ENCODE data around the gene GPS1.

The GPS1 gene

DNA sequence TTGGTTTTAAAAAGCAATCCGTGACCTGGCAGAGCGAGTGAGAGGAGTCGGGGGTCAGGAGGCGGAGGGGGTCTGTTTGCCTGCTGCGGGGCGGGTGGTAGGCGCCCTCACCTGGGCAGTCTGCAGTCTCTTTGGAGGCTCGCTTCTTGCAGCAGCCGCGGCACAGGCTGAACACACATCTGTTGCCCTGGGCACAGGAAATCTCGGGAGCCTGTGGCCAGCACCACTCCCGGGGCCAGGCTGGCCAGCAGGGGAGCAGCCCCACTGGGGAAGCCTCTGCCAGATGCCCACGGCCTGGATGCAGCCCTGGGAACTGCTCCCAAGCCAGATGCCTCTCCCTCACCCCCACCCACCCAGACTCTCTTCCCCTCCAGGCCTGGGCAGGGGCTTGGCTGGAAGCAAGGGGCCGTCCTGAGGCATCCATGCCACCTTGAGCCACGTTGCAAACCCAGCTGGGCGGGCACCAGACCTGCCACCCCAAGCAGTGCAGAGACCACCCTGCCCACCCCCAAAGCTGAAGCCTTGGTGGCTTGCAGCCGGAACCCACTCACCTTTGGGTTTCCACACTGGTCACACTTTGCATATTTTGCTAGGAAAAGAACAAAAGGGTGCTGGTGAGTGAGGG lies 6.6 kb downstream of the GPS1 start:
- TF ChIP-seq, protein P1, sequence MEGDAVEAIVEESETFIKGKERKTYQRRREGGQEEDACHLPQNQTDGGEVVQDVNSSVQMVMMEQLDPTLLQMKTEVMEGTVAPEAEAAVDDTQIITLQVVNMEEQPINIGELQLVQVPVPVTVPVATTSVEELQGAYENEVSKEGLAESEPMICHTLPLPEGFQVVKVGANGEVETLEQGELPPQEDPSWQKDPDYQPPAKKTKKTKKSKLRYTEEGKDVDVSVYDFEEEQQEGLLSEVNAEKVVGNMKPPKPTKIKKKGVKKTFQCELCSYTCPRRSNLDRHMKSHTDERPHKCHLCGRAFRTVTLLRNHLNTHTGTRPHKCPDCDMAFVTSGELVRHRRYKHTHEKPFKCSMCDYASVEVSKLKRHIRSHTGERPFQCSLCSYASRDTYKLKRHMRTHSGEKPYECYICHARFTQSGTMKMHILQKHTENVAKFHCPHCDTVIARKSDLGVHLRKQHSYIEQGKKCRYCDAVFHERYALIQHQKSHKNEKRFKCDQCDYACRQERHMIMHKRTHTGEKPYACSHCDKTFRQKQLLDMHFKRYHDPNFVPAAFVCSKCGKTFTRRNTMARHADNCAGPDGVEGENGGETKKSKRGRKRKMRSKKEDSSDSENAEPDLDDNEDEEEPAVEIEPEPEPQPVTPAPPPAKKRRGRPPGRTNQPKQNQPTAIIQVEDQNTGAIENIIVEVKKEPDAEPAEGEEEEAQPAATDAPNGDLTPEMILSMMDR (IDR thresholded peaks at IDR 0.05; ENCODE audit: extremely low read depth, insufficient read depth, missing control alignments): no peak
- in situ Hi-C loops (cut with MboI; ENCODE audit: low pct_unique_long_range_greater_than_20kb, low sequenced_read_pairs, unreplicated experiment): no loop called here
- DNase-seq (ENCODE audit: low spot score): no peak

DNA sequence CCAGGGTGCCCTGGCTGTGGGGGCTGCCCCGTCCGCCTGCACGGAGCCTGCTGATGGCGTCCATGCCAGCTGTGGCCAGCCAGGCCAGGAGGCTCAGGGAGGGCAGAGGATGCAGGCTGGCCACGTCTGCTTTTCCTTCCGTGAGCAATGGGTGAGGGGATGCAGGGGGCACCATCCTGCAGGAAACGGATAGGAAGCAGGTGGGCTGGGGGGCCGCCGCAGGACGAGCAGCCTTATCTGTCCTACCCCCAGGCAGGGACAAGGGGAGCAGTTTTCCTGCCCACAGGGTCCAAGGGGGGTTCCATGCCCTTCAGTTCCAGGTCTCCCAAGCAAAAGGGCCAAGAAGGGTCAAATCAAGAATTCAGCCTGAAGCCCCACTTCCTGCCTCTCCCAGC lies 7.2 kb downstream of the GPS1 start:
- in situ Hi-C loops (cut with MboI; ENCODE audit: low pct_unique_long_range_greater_than_20kb, low sequenced_read_pairs, unreplicated experiment): no loop called here
- TF ChIP-seq, protein P1 (IDR thresholded peaks at IDR 0.05; ENCODE audit: extremely low read depth, insufficient read depth, missing control alignments): no peak
- DNase-seq (ENCODE audit: low spot score): no peak

DNA sequence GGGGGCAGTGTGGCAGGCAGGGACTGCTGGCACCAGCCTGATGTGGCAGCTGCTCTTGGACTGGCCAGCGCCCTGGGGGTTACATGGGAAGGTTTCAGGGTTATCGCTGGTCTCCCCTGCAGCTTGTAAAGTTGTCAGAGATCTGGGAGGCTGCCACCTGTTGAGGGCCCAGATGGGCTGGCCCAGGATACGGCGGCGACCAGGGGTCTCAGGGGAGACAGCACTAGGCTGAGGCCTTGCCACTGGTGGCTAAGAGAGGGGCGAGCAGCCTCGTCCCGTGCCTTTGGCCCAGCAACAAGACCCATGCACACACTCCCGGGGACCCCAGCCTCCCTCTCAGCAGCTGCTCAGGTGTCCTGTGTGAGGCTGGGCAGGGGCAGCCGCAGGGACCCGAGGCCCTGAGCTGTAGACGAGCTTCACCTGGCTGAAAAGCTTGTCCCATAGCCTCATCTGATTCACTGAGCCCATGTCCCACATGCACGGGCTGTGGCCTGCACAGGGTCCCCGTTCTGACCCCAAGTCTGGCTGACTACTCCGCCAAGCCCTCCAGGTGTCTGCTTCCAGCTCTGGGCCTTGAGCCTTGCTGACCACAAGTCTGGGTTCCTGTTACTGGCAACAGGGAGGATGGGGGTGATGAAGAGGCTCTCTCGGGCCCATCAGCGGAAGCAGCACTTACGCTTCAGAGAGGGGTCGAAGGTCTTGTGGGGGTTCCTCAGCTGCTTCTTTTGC lies 7.7 kb downstream of the GPS1 start:
- TF ChIP-seq, protein P1 (IDR thresholded peaks at IDR 0.05; ENCODE audit: extremely low read depth, insufficient read depth, missing control alignments): no peak
- DNase-seq (ENCODE audit: low spot score): no peak
- in situ Hi-C loops (cut with MboI; ENCODE audit: low pct_unique_long_range_greater_than_20kb, low sequenced_read_pairs, unreplicated experiment): no loop called here

DNA sequence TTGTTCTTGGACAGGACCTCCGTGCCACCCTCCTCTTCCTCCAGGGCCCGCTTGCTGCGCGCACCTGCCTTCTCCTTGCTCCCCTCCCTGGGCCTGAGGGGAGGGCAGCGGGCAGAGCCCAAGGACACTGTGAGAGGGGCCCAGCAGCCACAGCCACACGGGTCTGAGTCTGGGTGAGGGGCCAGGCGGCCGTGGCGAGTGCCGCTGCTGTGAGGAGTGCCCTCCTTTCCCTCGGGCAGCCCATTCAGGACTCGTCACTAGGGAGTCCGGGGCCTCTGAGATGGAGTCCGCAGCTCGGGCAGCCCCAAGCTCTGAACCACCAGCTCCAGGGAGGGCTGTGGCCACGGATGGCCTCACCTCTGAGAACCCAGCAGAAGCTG lies 8.3 kb downstream of the GPS1 start:
- DNase-seq (ENCODE audit: low spot score): no peak
- TF ChIP-seq, protein P1 (IDR thresholded peaks at IDR 0.05; ENCODE audit: extremely low read depth, insufficient read depth, missing control alignments): no peak
- in situ Hi-C loops (cut with MboI; ENCODE audit: low pct_unique_long_range_greater_than_20kb, low sequenced_read_pairs, unreplicated experiment): no loop called here

DNA sequence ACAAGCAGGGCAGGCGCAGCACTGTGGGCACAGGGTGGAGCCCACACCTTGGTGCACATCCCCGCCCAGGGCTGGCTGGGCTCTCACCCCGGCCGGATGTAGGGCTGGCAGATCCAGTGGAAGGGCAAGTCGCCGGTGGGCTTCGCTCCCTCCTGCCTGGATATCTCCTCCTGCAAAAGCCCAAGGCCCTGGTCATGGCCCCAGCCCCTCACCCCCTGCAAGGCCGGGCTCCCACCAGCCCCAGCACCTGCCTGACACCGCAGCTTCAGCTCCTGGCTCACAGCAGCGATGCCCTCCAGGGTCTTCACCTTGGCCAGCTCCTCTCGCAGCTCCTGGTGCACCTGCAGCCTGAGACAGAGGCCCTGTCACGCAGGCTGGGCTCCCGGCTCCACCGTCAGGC lies 8.9 kb downstream of the GPS1 start:
- in situ Hi-C loops (cut with MboI; ENCODE audit: low pct_unique_long_range_greater_than_20kb, low sequenced_read_pairs, unreplicated experiment): no loop called here
- TF ChIP-seq, protein P1 (IDR thresholded peaks at IDR 0.05; ENCODE audit: extremely low read depth, insufficient read depth, missing control alignments): no peak
- DNase-seq (ENCODE audit: low spot score): no peak

DNA sequence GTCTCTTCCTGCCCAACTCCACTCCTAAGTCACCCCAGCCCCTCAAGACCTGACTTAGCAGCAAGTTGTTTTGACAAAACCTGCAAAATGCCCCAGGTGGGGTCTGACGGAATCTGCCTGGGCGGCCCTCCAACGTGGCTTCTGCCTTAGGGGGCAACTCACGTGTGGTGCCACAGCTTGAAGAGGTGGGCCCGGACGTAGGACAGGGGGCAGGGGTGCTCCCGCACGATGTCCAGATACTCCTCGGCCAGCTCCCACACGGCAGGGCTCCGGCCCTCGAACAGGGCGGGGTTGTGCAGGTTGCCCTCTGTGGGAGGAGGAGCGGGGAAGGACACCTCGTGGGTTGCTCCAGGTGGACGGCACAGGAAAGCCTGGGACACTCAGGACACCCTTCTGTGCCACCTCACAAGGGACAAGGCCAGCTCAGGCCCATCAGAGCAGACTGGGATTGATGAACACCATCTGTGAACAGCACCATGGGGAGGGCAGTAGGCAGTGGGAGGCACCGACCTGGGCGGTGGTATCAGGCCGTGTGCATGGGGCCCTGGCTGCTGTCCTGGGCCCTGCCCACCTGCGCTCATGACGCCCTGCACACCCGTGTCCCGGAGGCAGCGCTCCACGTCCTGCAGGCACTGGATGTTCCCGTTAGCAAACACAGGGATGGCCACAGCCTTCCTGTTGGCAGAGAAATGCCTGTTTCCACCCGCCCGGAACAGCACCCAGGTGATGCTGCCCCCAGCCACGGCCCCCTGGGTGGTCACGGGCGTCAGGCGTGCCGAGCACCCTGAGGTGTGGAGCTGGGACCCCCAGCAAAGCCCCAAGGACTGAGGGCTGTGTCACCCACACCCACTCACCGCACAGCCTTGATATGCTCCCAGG lies 9.6 kb downstream of the GPS1 start:
- no peak for DNase-seq (ENCODE audit: low spot score)
- TF ChIP-seq, protein P1 (IDR thresholded peaks at IDR 0.05; ENCODE audit: extremely low read depth, insufficient read depth, missing control alignments): no peak
- in situ Hi-C loops (cut with MboI; ENCODE audit: low pct_unique_long_range_greater_than_20kb, low sequenced_read_pairs, unreplicated experiment): no loop called here
